SK-N-SH treated with all-trans-retinoic acid at 6 μM for 48 hours (cell line): ENCODE data around the gene CPZ.

ENCODE experiments used
- ARNTL ChIP-seq: fragments of 450-650 bp; formaldehyde crosslinking; IDR thresholded peaks from 2 replicates; pipeline ENCODE4 v1.5.0; 2020; ENCODE audit warnings: low read depth, mild to moderate bottlenecking, moderate library complexity, borderline replicate concordance
- BACH2 ChIP-seq: fragments of 250-450 bp; sonication (Bioruptor Pico); IDR thresholded peaks from 2 replicates; pipeline ENCODE4 v1.9.0; 2021; ENCODE audit warnings: mild to moderate bottlenecking, borderline replicate concordance
- CSDC2 ChIP-seq: fragments of 250-450 bp; sonication (Bioruptor Pico); IDR thresholded peaks from 2 replicates; pipeline ENCODE4 v1.5.0; 2020; ENCODE audit warnings: mild to moderate bottlenecking, moderate library complexity
- ESRRG ChIP-seq: fragments of 250-450 bp; sonication (Bioruptor Pico); IDR thresholded peaks from 2 replicates; pipeline ENCODE4 v1.6.1; 2021; ENCODE audit warnings: mild to moderate bottlenecking
- GLIS3 ChIP-seq: fragments of 250-450 bp; sonication (Bioruptor Pico); IDR thresholded peaks from 2 replicates; pipeline ENCODE4 v1.5.0; 2020; ENCODE audit warnings: mild to moderate bottlenecking, moderate library complexity
- TCF4 ChIP-seq: fragments of 250-450 bp; sonication (Bioruptor Pico); IDR thresholded peaks from 2 replicates; pipeline ENCODE4 v1.8.0; 2021; ENCODE audit warnings: mild to moderate bottlenecking, moderate library complexity, borderline replicate concordance
- ZFP3 ChIP-seq: fragments of 250-450 bp; sonication (Bioruptor Pico); IDR thresholded peaks from 2 replicates; pipeline ENCODE4 v1.5.0; 2020; ENCODE audit warnings: mild to moderate bottlenecking, moderate library complexity
- TF ChIP-seq, protein P1 (sequence below): fragments of 250-450 bp; sonication (Bioruptor Pico); IDR thresholded peaks from 2 replicates; pipeline ENCODE4 v1.8.0; 2020; ENCODE audit warnings: mild to moderate bottlenecking, moderate library complexity, borderline replicate concordance

DNA sequence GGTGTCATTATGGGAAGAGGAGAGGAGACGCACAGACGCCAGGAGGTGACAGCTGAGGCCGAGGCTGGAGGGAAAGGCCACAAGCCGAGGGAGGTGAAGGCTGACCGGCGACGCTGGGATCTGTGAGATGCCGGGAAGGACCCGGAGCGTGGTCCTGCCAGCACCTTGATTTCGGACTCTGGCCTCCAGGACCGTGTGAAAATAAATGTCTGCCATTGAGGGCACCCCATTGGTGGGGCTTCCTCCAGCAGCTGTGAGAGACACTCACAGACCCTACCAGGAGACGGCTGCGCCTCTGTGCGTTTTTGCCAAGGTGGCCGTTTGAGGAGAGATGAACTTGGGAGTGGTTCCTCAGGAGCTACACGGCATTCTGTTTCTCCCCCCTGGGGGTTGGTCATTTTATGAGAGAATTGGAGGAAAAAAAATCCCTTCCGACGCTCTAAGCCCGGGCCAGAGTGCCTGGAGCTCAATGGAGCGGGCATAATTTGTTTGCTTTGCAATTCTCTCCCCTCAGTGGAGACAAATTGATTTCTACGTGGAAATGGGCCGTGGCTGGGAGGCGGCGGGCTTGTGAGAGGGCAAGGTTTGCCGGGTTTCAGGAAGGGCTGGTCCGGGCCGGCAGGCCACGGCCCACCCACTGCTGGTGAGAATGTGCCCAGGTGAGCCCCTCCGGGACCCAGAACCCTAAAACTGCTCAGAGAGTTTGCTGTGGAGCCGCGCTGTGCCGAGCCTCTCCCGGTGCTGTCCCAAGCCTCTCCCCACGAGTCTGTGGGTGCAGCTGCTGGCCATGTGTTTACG is 53.9 kb downstream of the CPZ start:
- TF ChIP-seq, protein P1, sequence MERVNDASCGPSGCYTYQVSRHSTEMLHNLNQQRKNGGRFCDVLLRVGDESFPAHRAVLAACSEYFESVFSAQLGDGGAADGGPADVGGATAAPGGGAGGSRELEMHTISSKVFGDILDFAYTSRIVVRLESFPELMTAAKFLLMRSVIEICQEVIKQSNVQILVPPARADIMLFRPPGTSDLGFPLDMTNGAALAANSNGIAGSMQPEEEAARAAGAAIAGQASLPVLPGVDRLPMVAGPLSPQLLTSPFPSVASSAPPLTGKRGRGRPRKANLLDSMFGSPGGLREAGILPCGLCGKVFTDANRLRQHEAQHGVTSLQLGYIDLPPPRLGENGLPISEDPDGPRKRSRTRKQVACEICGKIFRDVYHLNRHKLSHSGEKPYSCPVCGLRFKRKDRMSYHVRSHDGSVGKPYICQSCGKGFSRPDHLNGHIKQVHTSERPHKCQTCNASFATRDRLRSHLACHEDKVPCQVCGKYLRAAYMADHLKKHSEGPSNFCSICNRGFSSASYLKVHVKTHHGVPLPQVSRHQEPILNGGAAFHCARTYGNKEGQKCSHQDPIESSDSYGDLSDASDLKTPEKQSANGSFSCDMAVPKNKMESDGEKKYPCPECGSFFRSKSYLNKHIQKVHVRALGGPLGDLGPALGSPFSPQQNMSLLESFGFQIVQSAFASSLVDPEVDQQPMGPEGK (CRISPR knock-in tag) = no peak
- no peak for TF ChIP-seq CSDC2
- no peak for TF ChIP-seq ARNTL (CRISPR knock-in tag)
- no peak for TF ChIP-seq TCF4
- TF ChIP-seq ZFP3 = no peak
- no peak for TF ChIP-seq ESRRG (CRISPR knock-in tag)
- TF ChIP-seq BACH2 (CRISPR knock-in tag) = no peak
- TF ChIP-seq GLIS3 (CRISPR knock-in tag) = no peak
